ENCODE measurements around the gene SRGAP3. TPM values are rescaled to one million over a fixed set of nuclear protein-coding genes. Genes with fewer than 3 reads are reported as not detected.

SRGAP3 gene
- total and polyA plus RNA-seq, 2 donors (not counting 1 experiment from before 2014, with no cell fraction given) = 1.4 to 1.5 TPM

DNA sequence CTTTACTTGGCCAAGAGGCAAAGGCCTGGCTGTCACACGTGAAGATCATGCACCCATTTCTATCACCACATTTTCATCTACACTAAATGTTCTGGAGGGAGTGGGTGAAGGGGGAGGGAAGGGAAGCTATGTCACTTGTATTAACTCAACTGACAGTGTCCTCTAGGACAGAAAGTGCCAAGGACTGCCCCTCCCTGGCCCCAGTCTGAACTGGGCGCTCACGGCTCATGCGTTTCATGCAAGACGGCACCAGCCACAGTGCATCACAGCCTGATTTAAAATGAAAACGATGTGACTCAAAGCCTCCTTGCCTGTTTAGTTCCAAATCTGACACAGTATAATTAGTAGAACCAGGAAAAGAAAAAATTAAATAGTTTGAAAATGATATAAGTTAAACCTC, 265.4 kb downstream of the SRGAP3 start:
- Histone ChIP-seq H3K27me3 (replicated peaks in 1 of 4; ENCODE audit: control extremely low read depth in 1 of 4, control insufficient read depth in 3 of 4, insufficient read depth in 4 of 4, low read length in 3 of 4) (peaks cover 0 to 18% (median 4%) of the 10 kb centered on the region in 4 experiments), H3K4me2 (replicated peaks; ENCODE audit: low read depth, low read length, poor library complexity, severe bottlenecking) (no peak overlapping the region), H3K4me1 (ENCODE audit: control insufficient read depth in 2 of 2, insufficient read depth in 2 of 2, low read length in 2 of 2) (peaks cover 0 to 6% of the 10 kb centered on the region in 2 donors), H3K9me3 (ENCODE audit: control extremely low read depth in 1 of 3, control insufficient read depth in 2 of 3, insufficient read depth in 1 of 3, low read length in 2 of 3) (peaks cover 0 to 6% (median 3%) of the 10 kb centered on the region in 3 donors), H3K9ac (ENCODE audit: low read length) (no peak overlapping the region), H3K79me2 (ENCODE audit: control insufficient read depth, insufficient read depth, low read length) (no peaks in the 10 kb centered on the region), H3K36me3 (replicated peaks in 1 of 2; ENCODE audit: control extremely low read depth in 1 of 2, control insufficient read depth in 1 of 2, extremely low read depth in 1 of 2, insufficient read depth in 2 of 2, low read length in 1 of 2) (no peaks in the 10 kb centered on the region), H3K27ac (ENCODE audit: low read length in 2 of 2) (no peak overlapping the region), H4K20me1 (ENCODE audit: control insufficient read depth, insufficient read depth, low read length, poor library complexity, severe bottlenecking) (no peaks in the 10 kb centered on the region), H3K4me3 (ENCODE audit: control extremely low read depth in 1 of 5, extremely low read depth in 1 of 5, insufficient read depth in 1 of 5, low read depth in 2 of 5, low read length in 4 of 5) (no peak overlapping the region), H2AFZ (ENCODE audit: insufficient read depth, low read depth, low read length, poor library complexity, severe bottlenecking) (no peak overlapping the region)
- ChIA-PET POLR2A (no interaction called here), CTCF (no interaction called here)
- ATAC-seq (ENCODE audit: low read depth) (no peak), DNase-seq (no peak)
- H3K27me3 Mint-ChIP-seq = peaks cover 25% of the 10 kb centered on the region
- 80% methylated on average over 4 of the region's 6 CpGs for WGBS (ENCODE audit: insufficient coverage)
- H3K4me3 Mint-ChIP-seq = no peak overlapping the region
- TF ChIP-seq, protein P1, sequence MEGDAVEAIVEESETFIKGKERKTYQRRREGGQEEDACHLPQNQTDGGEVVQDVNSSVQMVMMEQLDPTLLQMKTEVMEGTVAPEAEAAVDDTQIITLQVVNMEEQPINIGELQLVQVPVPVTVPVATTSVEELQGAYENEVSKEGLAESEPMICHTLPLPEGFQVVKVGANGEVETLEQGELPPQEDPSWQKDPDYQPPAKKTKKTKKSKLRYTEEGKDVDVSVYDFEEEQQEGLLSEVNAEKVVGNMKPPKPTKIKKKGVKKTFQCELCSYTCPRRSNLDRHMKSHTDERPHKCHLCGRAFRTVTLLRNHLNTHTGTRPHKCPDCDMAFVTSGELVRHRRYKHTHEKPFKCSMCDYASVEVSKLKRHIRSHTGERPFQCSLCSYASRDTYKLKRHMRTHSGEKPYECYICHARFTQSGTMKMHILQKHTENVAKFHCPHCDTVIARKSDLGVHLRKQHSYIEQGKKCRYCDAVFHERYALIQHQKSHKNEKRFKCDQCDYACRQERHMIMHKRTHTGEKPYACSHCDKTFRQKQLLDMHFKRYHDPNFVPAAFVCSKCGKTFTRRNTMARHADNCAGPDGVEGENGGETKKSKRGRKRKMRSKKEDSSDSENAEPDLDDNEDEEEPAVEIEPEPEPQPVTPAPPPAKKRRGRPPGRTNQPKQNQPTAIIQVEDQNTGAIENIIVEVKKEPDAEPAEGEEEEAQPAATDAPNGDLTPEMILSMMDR (IDR thresholded peaks at IDR 0.05) = no peak
- no peak for TF ChIP-seq EZH2 (IDR thresholded peaks at IDR 0.05; ENCODE audit: borderline replicate concordance, insufficient read depth, low read depth, low read length, poor library complexity, severe bottlenecking)
- peaks cover 3% of the 10 kb centered on the region for H3K9me3 Mint-ChIP-seq (ENCODE audit: insufficient read depth)
- peaks cover 8% of the 10 kb centered on the region for H3K4me1 Mint-ChIP-seq
- H3K27ac Mint-ChIP-seq = no peak overlapping the region
- intact Hi-C loops (cut with micrococcal nuclease) = no loop called here

- CTCF ChIA-PET = no interaction called here
Measured at GRCh38 chr3:8983591-8983990, 265.9 kb downstream of the SRGAP3 start.

More at GRCh38 chr3:8983591-8983990, 265.9 kb downstream of the SRGAP3 start:
- H3K79me2 ChIP-seq (ENCODE audit: control insufficient read depth, insufficient read depth, low read length) = no peaks in the 10 kb centered on the region
- Mint-ChIP-seq H3K27ac (no peak overlapping the region), H3K4me1 (peaks cover 8% of the 10 kb centered on the region), H3K4me3 (no peak overlapping the region), H3K9me3 (ENCODE audit: insufficient read depth) (peaks cover 3% of the 10 kb centered on the region), H3K27me3 (peaks cover 25% of the 10 kb centered on the region)
- peaks cover 0 to 6% of the 10 kb centered on the region in 2 donors for H3K4me1 ChIP-seq (ENCODE audit: control insufficient read depth in 2 of 2, insufficient read depth in 2 of 2, low read length in 2 of 2)
- 98% methylated on average over 5 of the region's 5 CpGs for WGBS (ENCODE audit: insufficient coverage)
- no peaks in the 10 kb centered on the region for H4K20me1 ChIP-seq (ENCODE audit: control insufficient read depth, insufficient read depth, low read length, poor library complexity, severe bottlenecking)
- no peak overlapping the region for H2AFZ ChIP-seq (ENCODE audit: insufficient read depth, low read depth, low read length, poor library complexity, severe bottlenecking)
- no peak for TF ChIP-seq EZH2 (IDR thresholded peaks at IDR 0.05; ENCODE audit: borderline replicate concordance, insufficient read depth, low read depth, low read length, poor library complexity, severe bottlenecking)
- TF ChIP-seq, protein P1 (IDR thresholded peaks at IDR 0.05) = no peak
- intact Hi-C loops (cut with micrococcal nuclease) = no loop called here
- H3K9me3 ChIP-seq (ENCODE audit: control extremely low read depth in 1 of 3, control insufficient read depth in 2 of 3, insufficient read depth in 1 of 3, low read length in 2 of 3) = peaks cover 0 to 6% (median 3%) of the 10 kb centered on the region in 3 donors
- no peak overlapping the region for H3K27ac ChIP-seq (ENCODE audit: low read length in 2 of 2)
- POLR2A ChIA-PET = no interaction called here
- no peak overlapping the region for H3K4me3 ChIP-seq (ENCODE audit: control extremely low read depth in 1 of 5, extremely low read depth in 1 of 5, insufficient read depth in 1 of 5, low read depth in 2 of 5, low read length in 4 of 5)
- no peak overlapping the region for H3K9ac ChIP-seq (ENCODE audit: low read length)
- H3K27me3 ChIP-seq (replicated peaks in 1 of 4; ENCODE audit: control extremely low read depth in 1 of 4, control insufficient read depth in 3 of 4, insufficient read depth in 4 of 4, low read length in 3 of 4) = peaks cover 0 to 19% (median 8%) of the 10 kb centered on the region in 4 experiments
- no peaks in the 10 kb centered on the region for H3K36me3 ChIP-seq (replicated peaks in 1 of 2; ENCODE audit: control extremely low read depth in 1 of 2, control insufficient read depth in 1 of 2, extremely low read depth in 1 of 2, insufficient read depth in 2 of 2, low read length in 1 of 2)
- ATAC-seq (ENCODE audit: low read depth) (no peak), DNase-seq (no peak)
- H3K4me2 ChIP-seq (replicated peaks; ENCODE audit: low read depth, low read length, poor library complexity, severe bottlenecking) = no peak overlapping the region

Data from B cell (primary cell).